EL (cell line): ENCODE data around the gene UGT1A4.
"Not testable (repeated sequence)": the region's sequence is repeated elsewhere in the genome, so short reads cannot be mapped to it uniquely, and the experiment has no call there.

ENCODE experiments used
- DNase-seq: peaks from one replicate; pipeline ENCODE4 v3.0.0-alpha.2; 2016

Gene UGT1A4

DNA sequence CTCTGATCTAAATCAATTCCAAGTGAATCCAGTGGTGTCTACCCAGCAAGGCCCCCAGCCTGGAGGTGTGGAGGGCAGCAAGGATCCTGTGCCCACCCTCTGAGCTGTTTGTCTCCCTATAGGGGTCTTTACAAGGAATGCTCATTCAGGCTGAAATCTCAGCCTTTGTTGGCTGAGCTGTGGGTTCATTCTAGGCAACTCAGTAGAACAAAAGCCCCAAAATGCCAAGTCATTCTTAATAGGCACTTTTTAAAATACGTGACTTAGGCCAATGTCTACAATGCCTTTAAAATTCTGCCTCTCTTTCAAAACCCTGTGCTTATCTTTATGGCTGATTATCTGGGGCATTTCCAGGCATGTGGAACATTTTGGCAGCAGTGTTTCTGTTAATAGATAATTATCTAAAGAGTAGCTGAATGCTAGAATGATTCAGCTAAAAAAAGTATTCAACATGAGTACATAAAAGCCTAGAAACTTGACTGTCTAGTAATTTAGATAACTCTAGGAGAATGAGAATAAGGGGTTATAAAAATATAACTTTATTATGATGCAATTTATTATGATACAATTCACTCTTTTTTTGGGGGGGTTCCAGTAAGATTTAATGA is 18.4 kb upstream of the UGT1A4 start:
- DNase-seq = no peak

DNA sequence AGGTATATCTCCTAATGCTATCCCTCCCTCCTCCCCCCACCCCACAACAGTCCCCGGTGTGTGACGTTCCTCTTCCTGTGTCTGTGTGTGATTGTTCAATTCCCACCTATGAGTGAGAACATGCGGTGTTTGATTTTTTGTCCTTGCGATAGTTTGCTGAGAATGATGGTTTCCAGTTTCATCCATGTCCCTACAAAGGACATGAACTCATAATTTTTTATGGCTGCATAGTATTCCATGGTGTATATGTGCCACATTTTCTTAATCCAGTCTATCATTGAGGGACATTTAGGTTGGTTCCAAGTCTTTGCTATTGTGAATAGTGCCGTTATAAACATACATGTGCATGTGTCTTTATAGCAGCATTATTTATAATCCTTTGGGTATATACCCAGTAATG is 17.7 kb upstream of the UGT1A4 start:
- DNase-seq = not testable (repeated sequence)

DNA sequence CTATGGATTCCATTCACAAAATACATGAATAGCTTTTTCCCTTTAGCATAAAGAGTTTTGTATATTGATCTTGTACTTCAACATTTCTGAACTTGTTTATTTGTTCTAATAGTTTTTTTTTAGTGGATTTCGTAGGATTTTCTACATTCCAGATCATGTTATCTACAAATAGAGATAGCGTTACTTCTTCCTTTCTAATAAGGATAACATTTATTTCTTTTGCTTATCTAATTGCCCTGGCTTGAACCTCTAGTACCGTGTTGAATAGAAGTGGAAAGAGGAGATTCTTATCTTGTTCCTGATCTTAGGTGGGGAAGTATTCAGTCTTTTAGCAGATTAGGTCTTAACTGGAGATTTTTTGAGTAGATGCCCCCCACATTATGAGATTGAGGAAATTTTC is 16.3 kb upstream of the UGT1A4 start:
- DNase-seq = no peak

DNA sequence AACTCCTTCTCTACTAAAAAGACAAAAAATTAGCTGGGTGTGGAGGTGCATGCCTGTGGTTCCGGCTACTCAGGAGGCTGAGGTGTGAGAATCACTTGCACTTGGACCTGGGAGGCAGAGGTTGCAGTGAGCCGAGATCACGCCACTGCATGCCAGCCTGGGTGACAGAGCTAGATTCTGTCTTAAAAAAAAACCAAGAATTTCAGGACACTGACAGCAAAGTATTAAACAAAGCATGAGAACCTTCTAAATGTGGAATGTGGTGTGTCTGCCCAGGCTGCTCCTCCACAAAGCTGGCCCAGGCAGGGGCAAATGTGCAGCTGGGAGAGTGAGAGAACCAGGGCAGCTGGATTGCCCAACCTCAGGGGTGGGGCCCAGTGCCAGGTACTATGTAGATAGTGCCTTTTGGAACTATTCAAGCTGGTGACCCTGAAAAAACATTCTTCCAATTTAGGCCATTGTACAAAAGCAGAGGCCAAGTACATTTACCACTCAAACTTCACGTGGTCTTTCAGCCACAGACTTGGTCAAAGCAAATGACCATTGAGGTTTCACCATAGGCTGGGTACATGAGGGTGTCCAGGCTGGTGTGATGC is 12.5 kb upstream of the UGT1A4 start:
- DNase-seq = no peak

DNA sequence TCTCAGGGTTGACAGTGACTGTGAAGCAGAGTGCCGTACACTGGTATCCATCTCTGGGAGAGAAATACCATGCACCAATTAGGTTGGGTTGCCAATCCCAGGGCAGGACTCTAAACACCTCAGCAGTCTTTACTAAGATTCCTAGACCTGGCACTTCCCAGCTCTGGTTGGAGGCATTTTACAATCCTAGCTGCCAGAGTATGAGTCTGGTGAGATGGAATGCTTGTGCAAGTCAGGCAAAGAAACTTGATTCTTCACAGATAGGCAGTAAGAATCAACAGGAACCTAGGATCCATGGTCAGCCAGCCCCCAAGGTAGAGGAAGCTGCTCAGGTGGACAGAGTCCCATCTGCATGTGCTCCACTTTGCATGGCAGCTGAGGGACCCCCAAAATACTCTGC is 11.8 kb upstream of the UGT1A4 start:
- no peak for DNase-seq

DNA sequence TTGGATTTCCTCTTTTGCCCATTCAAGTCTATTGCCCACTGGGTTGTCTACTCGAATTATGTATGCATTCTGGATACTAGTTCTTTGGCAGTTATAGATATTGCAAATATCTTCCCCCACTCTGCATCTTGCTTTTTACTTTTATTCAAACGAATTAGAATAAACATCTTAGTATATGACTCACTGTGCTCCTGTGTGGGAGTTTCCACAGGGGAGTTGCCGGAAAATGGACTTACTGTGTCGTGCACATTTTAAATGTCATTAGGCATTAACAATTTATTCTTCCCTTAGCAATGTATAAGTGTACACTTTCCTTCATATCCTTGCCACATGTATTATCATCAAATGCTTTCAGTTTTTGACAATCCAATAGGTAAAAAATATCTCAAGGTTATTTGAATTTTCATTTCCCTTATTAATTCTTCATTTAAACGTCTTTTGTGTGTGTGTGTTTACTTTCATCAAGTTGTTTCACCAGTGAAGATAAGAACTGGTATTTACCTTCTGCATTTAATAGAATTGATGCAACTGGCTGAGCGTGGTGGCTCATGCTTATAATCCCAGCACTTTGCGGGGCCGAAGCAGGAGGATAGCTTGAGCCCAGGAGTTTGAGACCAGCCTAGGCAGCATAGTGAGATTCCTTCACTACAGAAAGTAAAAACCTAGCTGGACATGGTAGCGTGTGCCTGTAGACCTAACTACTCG is 10.4 kb upstream of the UGT1A4 start:
- no peak for DNase-seq

DNA sequence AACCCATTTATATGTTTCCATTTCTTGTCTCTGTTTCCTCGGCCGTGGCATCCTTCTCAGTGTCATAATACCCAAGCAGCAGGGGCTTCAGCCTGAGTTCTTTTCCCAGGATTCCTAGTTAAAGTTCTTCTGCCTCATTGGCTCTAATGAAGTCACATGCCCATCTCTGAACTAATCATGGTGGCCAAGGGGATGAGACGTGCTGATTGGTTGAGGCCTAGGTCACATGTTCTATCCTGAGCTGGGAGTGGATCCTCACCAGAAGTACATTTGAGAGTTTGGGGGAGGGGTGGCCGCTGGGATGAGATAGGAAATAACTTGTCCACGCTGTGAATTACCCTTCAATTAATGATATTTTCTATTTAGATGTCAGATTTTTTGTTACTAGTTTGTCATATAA is 9.6 kb upstream of the UGT1A4 start:
- DNase-seq = no peak

DNA sequence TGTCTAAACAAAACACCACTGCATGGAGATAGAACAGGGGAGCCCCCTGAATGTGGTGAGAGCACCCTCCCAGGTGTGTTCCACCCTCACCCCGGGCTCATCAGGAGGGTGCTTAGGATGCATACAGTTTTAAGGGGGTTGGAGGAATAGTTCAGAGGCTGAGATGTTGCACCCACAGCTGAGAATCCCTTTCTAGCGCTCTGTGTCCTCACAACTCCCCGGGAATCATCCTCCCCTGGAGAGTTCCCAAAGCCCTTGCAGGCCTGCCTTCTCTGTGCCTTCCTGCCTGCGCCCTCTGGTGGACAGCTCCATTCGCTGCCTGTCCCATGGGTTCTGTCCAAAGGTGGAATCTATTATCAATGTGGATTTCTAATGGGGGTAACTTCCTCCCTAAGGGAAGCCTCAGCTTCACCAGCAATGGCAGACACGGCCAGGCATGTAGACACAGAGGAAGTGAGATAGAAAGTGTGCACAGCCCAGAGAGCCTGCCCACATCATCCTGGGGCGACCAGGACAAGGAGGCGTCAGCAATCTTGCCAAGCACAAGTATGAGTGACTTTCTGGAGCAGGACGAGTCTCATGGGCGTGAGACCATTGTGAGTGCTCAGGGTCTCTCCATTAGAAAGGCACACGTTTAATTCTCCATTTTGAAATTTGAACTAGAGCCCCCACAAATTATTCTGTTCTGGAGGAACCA is 7.1 kb upstream of the UGT1A4 start:
- DNase-seq = peak; percentile 70

DNA sequence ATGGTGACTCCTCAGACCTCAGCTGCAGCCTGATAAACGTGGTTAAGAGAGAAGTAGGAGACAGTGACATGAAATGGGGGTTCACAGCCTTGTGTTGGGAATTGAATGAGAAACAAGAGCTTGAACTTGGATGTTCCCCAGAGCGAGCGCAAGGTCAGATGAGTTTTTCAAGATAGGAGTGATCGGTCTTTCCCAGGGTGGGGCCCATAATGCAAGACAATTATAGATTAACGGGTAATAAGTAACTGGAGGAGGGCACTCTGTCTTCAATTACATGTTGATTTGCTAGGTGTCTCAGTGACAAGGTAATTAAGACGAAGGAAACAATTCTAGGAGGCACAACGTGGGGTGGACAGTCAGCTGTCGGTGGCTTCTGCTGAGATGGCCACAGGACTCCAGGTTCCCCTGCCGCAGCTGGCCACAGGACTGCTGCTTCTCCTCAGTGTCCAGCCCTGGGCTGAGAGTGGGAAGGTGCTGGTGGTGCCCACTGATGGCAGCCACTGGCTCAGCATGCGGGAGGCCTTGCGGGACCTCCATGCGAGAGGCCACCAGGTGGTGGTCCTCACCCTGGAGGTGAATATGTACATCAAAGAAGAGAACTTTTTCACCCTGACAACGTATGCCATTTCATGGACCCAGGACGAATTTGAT is 5.8 kb upstream of the UGT1A4 start, which contains the start of gene UGT1A5:
UGT1A5 (plus strand) TSS at position 297 of the 651 bp plus-strand sequence; CDS start at position 382, 85 bp downstream.
- DNase-seq = no peak

DNA sequence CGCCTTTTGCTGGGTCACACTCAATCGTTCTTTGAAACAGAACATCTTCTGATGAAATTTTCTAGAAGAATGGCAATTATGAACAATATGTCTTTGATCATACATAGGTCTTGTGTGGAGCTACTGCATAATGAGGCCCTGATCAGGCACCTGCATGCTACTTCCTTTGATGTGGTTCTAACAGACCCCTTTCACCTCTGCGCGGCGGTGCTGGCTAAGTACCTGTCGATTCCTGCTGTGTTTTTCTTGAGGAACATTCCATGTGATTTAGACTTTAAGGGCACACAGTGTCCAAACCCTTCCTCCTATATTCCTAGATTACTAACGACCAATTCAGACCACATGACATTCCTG is 5.3 kb upstream of the UGT1A4 start:
- DNase-seq = no peak

DNA sequence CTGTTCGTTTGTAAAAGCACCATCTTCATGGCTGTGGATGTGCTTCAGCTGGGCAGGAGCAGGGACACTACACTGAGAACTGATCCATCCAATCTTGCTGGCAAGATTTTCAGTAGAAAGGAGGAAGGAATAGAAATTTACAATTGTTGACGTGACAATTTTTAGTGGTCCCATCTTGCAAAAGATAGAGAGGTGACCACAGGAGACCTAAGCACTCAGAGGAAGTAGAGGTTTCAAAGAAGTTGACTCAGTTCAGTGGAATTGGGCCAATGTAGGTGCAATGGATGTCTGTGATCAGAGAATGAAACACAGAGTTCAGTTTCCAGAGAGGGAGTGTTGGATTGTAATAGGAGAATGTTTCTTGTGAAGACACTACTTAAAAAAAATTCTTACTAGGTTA is 4.4 kb upstream of the UGT1A4 start:
- no peak for DNase-seq

DNA sequence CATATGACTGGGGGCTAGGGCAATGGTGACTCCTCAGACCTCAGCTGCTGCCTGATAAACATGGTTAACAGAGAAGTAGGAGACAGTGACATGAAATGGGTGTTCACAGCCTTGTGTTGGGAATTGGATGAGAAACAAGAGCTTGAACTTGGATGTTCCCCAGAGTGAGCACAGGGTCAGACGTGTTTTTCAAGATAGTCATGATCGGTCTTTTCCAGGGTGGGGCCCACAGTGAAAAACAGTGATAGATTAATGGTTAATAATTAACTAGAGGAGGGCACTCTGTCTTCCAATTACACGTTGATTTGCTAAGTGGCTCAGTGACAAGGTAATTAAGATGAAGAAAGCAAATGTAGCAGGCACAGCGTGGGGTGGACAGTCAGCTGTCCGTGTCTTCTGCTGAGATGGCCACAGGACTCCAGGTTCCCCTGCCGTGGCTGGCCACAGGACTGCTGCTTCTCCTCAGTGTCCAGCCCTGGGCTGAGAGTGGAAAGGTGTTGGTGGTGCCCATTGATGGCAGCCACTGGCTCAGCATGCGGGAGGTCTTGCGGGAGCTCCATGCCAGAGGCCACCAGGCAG is 10.3 kb downstream of the UGT1A4 start, which contains the start of gene UGT1A3:
UGT1A3 (plus strand) TSS at position 320 of the 579 bp plus-strand sequence; CDS start at position 405, 85 bp downstream.
- no peak for DNase-seq

DNA sequence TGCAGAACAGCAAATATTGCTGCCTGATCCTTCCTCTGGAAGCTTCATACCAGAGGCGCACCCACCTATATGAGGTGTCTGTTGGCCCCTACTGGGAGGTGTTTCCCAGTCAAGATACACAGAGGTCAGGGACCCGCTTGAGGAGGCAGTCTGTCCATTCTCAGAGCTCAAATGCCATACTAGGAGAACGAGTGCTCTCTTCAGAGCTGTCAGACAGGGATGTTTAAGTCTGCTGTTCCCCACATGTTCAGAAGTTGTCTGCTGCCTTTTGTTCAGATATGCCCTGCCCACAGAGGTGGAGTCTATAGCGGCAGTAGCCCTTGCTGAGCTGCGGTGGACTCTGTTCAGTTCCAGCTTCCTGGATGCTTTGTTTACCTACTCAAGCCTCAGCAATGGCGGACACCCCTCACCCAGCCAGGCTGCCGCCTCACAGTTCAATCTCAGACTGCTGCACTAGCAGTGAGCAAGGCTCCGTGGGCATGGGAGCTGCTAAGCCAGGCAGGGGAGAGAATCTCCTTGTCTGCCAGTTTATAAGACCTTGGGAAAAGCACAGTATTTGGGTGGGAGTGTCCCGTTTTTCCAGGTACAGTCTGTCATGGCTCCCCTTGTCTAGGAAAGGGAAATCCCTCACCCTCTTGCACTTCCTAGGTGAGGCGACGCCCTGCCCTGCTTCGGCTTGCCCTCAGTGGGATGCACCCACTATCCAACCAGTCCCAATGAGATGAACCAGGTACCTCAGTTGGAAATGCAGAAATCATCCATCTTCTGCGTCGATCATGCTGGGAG is 18.5 kb downstream of the UGT1A4 start:
- not testable (repeated sequence) for DNase-seq

DNA sequence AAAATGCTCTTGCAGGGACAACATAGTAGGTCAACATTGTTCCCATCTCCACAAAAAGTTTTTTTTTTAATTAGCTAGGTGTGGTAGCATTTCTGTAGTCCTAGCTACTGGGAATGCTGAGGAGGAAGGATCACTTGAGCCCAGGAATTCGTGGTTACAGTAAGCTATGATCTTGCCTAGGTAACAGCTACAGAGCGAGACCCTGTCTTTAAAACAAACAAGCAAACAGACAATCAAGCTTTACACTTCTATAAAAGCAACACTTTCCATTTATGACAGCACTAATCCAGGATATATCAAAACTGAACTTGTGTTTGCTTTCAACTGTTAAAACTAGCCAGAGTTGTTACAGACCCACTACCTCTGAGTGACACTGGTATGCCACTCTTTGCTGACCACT is 22.3 kb downstream of the UGT1A4 start:
- DNase-seq = no peak

DNA sequence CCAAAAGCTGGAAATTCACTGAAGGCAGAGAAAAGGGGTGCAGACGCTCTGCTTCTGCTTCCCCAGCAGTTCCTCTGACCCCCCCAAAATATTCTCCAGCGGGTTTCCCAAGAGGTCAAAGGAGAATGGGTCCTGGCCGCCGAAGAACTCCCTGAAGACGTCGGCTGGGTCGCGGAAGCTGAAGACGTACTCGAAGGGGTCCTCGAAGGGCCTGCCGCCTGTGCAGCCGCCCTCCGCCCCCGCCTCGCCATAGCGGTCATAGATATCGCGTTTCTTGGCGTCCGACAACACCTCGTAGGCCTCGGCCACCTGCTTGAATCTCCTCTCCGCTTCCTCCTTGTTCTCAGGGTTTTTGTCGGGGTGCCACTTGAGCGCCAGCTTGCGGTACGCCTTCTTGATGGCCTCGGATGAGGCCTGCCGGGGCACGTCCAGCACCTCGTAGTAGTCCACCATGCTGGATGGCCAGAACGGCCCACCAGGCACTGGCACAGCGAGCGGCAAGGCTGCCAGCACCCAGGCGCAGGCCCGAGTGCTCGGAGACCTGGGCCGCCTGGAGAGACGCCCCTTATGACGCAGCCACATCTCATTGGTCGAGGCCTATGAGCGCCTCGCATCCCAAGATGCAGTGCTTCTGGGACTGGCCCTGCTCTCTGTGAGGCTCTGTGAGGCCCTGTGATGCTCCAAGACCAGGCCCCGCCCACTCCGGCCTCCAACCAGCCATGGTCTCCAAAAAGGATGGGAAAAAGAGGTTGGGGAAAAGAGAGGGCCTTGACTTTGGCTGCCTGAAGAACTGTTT is 25.1 kb downstream of the UGT1A4 start:
- no peak for DNase-seq

DNA sequence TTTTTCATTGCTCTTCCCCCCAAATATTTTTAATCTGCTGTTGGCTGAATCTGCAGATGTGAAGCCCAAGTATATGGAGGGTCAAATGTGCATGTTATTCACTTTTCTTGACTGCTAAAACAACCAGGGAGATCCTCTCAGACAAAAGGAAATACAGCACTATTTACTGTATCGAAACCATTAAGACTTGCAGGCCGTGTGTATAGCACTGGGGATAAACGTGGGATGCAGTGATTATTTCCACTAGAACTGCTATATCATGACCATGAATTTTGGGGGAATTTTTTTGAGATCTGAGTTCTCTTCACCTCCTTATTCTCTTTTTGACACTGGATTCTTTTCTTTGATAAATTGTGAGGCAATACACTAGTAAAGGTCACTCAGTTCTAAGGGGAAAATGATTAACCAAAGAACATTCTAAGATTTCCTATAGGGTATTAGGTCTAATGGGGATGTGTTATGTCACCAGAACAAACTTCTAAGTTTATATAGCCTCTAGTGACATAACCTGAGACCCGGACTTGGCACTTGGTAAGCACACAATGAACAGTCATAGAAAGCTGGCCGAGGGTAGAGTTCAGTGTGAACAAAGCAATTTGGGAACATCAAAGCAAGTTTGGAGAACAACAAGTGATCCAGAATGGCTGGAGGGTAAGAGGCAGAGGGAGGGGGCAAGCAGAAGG is 26.7 kb downstream of the UGT1A4 start:
- DNase-seq = no peak

DNA sequence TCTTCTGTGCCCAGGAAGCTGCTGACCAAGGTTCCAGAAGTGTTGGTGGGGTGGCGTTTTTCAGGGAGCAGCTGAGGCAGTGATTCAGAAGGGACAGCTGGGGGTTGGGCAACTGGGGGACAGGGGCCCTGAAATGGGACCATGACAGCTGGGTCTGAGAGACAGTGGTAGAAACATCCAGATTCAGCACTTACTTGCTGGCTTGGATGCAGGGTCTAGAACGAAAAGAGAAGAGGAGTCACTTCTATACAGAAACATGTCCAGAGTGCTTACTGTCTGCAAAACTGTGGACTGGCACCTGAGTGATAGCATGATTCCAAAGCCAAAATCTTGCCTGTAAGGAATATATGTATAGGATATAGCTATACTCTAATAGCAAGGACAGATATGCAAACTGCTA is 27.3 kb downstream of the UGT1A4 start:
- DNase-seq = not testable (repeated sequence)

DNA sequence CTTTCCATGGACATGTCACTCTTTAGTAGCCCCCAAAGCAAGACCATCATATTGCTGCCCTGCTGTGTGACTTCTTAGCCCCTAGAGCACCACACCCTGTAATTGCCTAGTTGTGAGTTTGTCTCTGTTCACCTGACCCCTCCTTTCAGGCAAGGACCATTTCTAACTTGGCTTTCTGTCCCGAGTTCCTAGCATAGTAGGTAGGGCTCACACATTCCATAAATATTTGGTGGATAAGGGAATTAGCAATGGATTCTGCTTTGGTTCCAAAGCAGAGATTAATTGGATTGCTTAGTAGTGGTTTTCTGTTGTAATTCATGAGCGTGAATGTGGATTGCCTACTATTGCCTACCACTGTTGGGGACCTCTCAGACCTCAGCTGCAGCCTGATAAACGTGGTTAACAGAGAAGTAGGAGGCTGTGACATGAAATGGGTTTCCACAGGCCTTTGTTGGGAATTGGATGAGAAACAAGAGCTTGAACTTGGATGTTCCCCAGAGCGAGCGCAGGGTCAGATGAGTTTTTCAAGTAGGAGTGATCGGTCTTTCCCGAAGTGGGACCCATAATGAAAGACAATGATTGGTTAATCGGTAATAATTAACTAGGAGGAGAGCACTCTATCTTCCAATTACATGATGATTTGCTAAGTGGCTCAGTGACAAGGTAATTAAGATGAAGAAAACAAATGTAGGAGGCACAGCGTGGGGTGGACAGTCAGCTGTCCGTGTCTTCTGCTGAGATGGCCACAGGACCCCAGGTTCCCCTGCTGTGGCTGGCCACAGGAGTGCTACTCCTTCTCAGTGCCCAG is 28.1 kb downstream of the UGT1A4 start:
- DNase-seq = no peak

DNA sequence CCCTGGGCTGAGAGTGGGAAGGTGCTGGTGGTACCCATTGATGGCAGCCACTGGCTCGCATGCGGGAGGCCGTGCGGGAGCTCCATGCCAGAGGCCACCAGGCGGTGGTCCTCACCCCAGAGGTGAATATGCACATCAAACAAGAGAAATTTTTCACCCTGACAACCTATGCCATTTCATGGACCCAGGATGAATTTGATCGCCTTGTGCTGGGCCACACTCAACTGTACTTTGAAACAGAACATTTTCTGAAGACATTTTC is 28.7 kb downstream of the UGT1A4 start:
- no peak for DNase-seq

DNA sequence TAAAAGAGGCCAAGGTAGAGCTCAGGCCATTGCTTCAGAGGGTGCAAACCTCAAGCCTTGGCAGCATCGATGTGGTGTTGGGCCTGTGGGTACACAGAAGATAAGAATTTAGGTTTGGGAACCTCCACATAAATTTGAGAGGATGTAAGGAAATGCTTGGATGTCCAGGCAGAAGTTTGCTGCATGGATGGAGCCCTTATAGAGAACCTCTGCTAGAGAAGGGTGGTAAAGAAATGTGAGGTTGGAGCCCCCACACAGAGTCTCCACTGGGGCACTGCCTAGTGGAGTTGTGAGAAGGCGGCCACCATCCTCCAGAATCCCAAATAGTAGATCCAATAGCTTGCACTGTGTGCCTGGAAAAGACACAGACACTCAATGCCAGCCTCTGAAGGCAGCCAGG is 32.2 kb downstream of the UGT1A4 start:
- DNase-seq = not testable (repeated sequence)
